ENCODE results near the gene C5AR2.
"Not testable (repeated sequence)": the region's sequence is repeated elsewhere in the genome, so short reads cannot be mapped to it uniquely, and the experiment has no call there.

The C5AR2 gene

DNA sequence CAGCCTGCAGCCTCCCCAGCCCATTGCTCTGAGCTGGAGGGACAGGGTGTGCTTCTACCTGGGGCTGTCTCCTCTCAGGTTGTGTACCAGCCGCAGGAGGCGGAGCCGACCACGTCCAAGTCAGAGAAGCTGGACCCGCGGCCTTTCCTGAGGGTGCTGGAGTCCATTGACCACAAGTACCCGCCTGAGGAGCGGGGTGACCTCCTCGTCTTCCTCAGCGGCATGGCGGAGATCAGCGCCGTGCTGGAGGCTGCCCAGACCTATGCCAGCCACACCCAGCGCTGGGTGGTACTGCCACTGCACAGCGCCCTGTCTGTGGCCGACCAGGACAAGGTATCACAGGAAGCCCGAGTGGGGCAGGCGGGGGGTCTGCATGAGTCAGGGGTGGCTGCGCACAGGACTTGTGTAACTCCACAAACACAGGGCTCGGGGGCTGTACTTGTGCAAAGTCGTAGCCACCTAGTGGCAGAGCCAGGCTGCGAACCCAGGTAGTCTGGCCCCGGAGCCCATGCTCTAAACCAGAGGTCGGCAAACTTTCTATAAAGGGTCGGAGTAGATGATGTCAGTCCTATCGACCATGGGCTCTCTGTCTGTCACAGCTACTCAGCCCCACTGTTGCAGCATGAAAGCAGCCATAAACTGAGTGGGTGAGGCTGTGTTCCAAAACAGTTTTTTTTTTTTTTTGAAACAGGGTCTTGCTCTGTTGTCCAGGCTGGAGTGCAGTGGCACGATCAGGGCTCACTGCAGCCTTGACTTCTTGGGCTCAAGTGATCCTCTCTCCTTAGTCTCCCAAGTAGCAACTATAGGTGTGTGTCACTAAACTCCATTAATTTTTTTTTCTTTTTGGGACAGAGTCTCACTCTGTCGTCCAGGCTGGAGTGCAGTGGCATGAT, 26.1 kb downstream of the C5AR2 start:
- no peak for FAIRE-seq
- DNase-seq (ENCODE audit: insufficient read length, low spot score): no peak

DNA sequence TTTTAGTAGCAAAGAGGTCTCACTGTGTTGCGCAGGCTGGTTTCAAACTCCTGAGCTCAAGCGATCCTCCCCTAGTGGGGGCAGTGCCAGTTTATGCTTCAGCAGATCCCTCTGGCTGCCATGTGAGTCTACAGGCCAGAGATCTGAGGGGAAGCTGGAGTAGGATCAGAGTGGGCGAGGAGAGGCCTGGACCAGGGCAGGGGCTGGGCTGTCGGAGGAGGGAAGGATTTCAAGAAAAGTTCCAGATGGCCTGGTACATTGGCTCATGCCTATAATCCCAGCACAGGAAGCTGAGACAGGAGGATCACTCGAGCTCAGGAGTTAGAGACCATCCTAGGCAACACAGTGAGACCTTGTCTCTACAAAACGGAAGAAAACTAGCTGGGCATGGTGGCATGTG, 27.0 kb downstream of the C5AR2 start:
- DNase-seq (ENCODE audit: insufficient read length, low spot score): no peak
- FAIRE-seq: no peak

DNA sequence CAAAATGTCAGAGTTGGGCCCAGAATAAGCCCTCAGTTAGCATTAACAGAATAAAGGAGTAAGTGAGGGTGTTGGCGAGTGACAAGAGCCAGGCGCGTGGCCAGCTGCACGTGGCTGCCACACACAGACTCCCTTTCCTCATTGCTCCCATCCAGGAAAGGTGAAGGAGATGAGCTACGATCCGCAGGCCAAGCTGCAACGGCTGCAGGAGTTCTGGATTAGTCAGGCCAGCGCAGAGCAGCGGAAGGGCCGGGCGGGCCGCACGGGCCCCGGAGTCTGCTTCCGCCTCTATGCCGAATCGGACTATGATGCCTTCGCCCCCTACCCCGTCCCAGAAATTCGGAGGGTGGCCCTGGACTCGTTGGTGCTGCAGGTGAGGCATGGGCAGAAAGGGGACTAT, 30.3 kb downstream of the C5AR2 start:
- no peak for DNase-seq (ENCODE audit: insufficient read length, low spot score)
- no peak for FAIRE-seq

DNA sequence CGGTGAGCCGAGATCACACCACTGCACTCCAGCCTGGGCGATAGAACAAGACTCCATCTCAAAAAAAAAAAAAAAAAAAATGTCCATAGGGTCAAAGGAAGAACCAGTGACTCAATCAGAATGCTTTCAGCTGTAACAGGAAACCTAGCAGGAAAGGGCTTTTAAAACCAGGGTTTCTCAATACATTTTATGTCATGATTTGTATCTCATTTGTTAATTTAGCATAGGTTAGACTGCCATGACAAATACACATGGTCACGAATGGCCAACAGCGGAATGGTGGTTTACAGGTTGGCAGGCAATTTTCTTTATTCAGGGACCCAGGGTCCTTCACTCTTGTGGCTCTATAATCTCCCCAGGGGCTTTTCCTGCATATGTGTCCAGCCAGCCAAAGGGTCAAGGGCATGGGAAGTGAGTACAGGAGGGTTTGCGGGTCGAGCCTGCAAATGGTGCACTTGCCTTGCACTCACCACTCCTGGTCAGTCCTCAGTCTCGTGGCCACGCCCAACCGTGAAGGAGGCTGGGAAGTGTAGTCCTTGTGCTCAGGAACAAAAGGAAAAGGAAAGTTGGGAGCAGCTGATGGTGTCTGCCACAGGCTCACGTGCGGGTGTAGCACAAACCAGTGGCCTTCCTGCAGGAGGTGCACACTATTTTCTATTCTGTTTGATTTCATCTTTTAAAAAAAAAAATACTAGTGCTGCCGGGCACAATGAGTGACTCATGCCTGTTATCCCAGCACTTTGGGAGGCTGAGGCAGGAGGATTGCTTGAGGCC, 32.0 kb downstream of the C5AR2 start:
- FAIRE-seq (no peak), DNase-seq (ENCODE audit: insufficient read length, low spot score) (no peak)

DNA sequence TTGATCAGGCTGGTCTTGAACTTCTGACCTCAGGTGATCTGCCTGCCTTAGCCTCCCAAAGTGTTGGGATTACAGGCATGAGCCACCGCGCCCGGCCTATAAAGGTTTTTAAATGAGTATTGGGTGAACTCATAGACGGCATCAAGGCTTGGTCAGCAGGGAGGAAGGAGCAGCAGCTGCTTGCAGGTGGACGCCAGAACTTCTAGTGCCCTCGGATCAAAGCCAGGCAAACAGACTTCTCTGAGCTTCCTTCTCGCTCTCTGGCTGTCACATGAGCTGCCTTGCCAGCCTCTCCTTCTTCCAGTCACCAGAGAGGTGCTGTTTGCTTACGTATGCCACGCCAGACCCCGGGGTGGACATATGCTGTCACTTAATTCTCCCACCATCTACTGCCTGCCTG, 33.5 kb downstream of the C5AR2 start:
- DNase-seq (ENCODE audit: insufficient read length, low spot score); FAIRE-seq: not testable (repeated sequence)

DNA sequence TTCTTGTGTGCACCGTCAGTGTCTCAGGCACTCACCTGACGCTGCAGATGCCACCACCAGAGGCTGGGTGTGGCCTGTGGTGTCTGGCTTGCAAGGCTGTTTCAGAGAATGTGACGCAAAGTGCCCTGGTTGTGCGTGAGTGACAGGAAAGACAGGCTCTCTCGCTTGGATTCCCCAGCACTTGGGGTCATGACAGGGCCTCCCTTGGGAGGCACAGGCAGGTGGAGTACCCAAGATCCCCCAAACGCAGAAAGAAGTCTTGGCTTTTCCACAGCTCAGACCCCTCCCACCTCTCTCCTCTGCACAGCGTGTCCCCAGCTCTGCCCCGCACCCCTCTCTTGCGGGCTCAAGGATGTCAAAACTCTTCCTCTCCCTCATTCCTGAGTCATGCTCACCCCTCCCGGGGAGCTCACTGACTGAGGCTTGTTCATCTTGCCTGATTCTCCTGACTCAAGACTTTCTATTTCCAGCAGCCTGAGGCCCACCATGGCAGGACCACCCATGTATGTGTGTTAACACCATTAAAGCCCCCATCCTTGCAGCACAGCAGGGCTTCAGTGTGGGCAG, 38.2 kb downstream of the C5AR2 start:
- no peak for FAIRE-seq
- DNase-seq (ENCODE audit: insufficient read length, low spot score): no peak

DNA sequence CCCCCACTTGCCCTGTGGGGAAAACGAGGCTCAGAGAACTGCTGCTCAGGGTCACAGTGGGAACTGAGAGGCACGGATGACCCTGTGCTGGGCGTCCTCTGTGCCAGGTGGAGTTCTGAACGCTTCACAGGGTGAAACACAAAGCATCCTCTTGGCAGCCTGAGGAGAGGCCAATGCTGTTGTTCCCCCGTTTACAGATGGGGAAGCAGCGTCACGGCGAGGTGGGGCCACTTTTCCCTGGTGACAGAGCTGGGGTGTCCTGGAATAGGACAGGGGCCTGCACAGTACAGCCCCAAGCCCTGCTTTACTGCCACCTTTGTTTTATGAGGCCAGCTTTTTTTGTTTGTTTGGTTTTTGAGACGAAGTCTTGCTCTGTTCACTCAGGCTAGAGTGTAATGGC, 39.3 kb downstream of the C5AR2 start:
- no peak for FAIRE-seq
- no peak for DNase-seq (ENCODE audit: insufficient read length, low spot score)

DNA sequence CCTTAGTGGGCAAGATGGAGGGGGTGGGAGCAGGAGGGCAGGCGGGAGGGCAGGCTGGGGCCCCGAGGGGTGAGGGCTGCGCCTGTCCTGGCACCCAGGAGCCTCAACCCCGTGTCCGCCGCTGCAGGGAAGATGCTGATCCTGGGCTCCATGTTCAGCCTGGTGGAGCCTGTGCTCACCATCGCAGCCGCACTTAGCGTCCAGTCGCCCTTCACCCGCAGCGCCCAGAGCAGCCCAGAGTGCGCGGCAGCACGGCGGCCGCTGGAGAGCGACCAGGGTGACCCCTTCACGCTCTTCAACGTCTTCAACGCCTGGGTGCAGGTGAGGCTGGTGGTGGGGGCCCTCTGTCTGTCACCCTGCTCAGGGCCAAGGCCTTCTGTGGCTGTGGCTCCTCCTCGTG, 40.6 kb downstream of the C5AR2 start:
- FAIRE-seq (no peak), DNase-seq (ENCODE audit: insufficient read length, low spot score) (no peak)

DNA sequence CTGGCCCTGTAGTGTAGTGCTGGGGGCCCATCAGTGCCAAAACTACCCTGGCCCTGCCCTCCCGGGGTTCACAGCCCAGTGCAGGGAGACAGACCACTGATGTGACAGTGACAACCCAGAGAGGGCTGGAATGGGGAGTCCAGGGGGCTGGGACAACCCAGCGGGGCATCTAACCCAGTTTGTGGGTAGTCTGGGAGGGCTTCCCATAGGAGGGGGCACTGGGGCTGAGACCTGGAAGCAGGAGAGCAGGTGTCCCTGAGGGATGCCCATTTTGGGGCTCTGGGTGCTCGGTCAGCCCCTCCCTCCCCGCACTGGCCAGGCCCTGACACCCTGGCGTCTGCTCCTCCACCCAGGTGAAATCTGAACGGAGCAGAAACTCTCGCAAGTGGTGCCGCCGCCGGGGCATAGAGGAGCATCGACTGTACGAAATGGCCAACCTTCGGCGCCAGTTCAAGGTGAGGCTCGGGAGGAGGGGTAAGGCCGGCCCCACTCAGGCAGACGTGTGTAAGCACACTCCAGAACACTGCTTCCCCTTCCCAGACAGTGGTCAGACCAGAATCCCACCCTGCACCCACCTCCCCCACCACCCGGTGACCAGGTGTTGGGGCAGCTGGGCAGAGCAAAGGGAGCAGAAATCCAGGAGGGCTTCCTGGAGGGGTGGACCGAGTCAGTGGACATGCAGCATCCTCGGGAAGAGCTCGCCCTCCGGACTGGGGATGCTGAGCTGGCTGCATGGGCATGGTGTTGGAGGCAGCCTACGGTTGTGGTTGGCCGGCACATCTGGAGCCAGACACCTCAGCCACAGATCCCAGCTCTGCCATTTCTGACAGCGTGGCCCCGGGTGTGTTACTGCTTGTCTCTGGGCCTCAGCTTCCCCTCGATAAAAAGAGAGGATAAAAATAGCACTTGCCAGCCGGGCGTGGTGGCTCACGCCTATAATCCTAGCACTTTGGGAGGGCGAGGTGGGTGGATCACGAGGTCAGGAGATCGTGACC, 41.6 kb downstream of the C5AR2 start:
- FAIRE-seq: no peak
- no peak for DNase-seq (ENCODE audit: insufficient read length, low spot score)

DNA sequence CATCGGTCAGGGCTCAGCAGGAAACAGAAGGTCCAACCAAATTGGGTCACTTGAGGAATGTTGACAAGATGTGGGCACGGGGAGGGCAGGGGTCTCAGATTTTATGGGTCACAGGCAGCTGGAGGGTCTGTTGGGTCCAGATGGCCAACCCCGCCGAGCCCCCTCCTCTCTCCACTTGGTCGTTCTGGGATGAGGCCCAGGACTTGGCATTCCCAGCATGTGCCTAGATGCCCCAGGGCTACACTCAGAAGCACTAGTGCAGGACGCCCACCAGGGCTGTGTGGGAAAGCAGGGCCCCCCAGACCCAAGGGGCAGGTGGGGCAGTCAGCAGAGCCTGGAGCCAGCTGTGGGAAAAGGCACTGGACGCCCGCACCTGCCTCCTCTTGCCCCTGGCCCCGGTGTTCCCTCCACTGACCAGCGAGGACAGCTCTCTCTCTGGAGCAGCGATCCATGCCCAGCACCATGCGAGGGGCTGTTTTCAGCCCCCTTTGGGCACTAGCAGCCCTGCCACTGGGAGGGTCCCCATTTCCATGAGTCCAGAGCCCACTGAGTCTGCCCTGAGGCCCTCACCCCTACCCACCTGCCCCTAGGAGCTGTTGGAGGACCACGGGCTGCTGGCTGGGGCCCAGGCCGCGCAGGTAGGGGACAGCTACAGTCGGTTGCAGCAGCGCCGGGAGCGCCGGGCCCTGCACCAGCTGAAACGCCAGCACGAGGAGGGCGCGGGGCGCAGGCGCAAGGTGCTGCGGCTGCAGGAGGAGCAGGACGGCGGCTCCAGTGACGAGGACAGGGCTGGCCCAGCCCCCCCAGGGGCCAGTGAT, 43.1 kb downstream of the C5AR2 start:
- DNase-seq (ENCODE audit: insufficient read length, low spot score) (no peak), FAIRE-seq (no peak)

DNA sequence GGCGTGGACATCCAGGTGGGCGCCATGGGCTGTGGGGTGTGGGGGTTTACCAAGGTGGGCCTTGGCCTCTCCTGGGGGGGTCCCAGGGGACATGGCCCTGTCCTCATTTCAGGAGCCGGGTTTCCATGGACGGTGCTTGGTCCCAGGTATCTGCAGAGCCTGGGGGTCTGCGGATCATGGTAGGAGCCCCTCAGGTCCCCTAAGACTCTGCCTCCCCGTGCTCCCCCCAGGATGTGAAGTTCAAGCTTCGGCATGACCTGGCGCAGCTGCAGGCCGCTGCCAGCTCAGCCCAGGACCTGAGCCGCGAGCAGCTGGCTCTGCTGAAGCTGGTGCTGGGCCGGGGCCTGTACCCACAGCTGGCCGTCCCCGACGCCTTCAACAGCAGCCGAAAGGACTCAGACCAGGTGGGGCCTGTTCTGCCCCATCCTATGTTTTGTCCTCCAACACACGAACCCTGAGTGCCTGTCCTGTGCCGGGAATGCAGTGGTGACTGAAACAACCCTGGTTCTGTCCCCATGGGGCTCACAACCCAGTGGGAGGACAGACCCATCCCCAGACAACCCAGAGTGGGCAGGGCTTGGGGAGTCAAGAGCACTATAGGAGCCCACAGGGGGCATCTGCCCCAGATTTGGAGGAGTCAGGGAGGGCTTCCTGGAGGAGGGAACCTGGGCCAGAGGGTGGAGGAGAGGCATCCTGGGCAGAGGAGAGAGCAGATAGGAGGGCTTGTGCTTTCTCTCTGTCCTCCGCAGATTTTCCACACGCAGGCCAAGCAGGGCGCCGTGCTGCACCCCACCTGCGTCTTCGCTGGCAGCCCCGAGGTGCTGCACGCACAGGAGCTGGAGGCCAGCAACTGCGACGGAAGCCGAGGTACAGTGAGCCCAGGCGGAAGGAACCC, 44.0 kb downstream of the C5AR2 start:
- FAIRE-seq (no peak), DNase-seq (ENCODE audit: insufficient read length, low spot score) (no peak)

DNA sequence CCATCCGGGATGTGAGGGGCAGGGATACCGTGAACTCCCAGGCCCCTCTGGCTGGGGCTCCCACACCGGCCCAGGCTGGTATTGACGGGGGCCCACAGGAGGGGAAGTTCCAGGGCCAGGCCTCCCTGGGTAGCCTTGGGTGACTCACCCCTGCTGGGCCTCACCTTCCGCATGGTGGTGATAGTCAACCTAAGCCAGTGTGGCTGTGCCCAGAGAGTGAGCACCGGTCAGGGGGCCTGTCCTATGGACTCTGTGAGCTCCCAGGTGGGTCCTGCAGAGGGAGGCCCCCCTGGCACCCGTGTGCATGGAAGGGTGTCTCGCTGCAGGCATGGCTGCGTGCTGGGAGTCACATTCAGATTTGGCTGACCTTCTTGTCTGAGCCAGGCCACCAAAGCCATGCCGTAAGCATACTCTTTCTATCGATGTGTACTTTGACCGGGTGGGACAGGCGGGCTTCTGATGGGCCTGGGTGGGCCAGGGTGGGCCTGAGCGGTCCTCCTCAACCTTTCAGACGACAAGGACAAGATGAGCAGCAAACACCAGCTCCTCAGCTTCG, 44.7 kb downstream of the C5AR2 start:
- FAIRE-seq: no peak
- no peak for DNase-seq (ENCODE audit: insufficient read length, low spot score)

DNA sequence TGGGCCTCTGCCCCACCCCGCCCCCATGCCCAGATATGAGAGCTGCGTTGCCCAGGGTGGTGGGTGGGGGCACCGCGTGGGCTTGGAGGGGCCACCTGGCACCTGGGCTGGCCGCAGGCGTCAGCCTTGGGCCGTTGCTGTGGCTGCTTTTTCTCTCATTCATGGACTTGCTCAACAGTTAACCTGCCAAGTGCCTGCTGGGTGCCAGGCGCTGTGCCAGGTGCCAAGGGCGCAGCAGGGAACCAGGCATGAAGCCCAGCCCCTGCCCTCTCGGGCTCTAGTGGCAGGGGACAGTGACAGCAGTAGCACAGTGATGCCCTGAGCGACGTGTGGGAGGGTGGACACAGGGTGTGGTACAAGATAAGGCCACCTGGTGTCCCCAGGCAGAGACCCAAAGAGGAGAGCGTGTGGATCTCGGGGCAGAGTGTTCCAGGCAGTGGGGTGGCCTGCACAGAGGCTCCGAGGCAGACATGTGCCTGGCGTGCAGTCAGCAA, 45.3 kb downstream of the C5AR2 start:
- FAIRE-seq (no peak), DNase-seq (ENCODE audit: insufficient read length, low spot score) (no peak)

DNA sequence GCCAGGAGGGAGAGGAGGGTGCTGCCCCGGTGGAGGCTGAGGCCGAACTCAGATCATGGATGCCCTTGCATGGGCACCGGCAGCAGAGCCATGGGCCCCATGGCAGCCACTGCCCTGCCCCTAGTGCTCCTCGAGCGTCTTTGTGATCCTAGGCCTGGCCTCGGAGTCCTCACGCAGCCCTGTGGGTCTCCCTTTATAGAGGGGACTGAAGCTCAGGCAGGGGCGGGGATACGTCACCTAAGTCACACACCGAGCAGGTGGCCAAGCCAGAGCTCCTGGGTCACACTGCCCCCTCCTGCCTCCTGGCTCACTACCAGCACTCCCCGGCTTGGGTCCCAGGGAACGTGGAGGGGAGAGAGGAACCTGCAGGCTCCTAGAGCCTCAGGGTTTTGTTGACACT, 45.8 kb downstream of the C5AR2 start:
- no peak for FAIRE-seq
- DNase-seq (ENCODE audit: insufficient read length, low spot score): no peak

DNA sequence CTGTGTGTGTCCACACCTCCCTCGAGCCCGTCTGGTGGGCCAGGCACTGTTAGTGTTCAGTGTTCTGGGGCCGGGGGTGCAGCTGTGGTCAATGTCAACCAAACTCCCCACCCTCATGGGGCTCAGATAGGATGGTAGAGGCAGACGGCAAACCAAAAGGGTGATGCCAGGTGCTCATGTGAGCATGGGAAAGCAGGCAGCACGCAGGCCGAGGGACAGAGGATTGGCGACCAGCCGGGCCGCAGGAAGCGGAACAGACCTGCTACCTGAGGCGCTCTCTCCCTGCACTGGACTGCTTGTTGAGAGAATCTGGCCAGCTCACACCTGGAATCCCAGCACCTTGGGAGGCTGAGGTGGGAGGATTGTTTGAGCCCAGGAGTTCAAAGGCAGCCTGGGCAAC, 46.3 kb downstream of the C5AR2 start:
- DNase-seq (ENCODE audit: insufficient read length, low spot score): no peak
- no peak for FAIRE-seq

DNA sequence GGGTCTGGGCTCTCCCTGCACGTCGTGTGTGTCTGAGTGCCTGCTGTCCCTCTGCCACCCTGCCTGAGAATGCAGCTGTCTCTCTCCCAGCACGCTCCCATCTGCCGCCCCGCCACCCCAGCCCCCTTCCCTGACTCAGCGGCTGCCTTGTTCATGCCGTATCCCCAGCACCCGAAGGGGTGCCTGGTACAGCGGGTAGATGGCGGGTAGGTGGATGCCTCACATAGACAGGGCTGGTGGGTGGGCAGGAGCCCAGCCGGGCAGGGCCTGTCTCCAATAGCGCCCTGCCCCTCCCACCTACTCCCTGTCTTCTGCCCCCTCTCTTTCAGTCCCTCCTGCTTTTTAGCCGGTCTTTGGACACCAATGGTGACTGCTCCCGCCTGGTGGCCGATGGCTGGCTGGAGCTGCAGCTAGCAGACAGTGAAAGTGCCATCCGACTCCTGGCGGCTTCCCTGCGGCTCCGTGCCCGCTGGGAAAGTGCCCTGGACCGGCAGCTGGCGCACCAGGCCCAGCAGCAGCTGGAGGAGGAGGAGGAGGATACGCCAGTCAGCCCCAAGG, 47.5 kb downstream of the C5AR2 start:
- DNase-seq (ENCODE audit: insufficient read length, low spot score): no peak
- FAIRE-seq: no peak

DNA sequence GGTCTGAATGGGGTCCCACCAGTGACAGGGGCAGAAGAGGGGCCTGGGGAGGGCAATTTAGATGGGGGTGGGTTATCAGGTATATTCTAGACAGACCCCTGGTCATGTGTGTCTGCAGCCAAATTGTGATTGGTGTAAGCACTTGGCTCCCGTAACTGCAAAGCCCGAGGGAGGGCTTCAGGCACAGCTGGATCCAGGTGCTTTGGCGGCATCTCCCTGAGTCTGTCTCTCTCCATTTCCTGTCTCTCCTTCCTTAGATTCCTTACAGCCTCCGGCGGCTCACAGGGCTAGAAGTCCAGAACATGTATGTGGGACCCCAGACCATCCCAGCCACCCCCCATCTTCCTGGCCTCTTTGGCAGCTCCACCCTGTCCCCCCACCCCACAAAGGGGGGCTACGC, 48.6 kb downstream of the C5AR2 start:
- FAIRE-seq (no peak), DNase-seq (ENCODE audit: insufficient read length, low spot score) (no peak)

DNA sequence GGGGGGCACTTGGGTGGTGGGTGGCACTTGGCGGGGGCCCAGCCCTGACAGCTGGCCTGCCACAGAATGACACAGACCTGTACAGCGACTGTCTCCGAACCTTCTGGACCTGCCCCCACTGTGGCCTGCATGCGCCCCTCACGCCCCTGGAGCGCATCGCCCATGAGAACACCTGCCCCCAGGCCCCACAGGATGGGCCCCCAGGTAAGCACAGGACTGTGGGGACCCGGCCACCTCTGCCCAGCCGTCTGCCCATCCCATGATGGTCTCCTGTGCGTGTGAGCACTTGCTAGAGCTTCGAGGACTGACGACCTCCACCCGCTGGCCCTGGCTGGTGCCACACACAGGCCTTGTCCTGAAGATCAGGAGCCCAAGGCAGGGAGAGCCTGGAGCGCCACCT, 49.1 kb downstream of the C5AR2 start:
- no peak for DNase-seq (ENCODE audit: insufficient read length, low spot score)
- FAIRE-seq: no peak
